KMS-11 (cell line): ENCODE measurements around the gene ZFYVE19.

Source experiments
- H2AFZ ChIP-seq: fragments of 200-600 bp; sonication (generic); 2 replicates; pipeline ENCODE4 v1.6.1; 2016; ENCODE audit warnings: antibody characterized with exemption, mixed run types, low read depth
- H3K27ac ChIP-seq: fragments of 200-600 bp; sonication (generic); 2 replicates; pipeline ENCODE4 v1.6.1; 2016; ENCODE audit warnings: mild to moderate bottlenecking, mixed run types
- H3K27me3 ChIP-seq: fragments of 200-600 bp; sonication (generic); 2 replicates; pipeline ENCODE4 v1.6.1; 2017; ENCODE audit warnings: mild to moderate bottlenecking, low read depth, mixed run types, moderate library complexity; ENCODE audit not compliant: insufficient read depth
- H3K36me3 ChIP-seq: fragments of 200-600 bp; sonication (generic); 2 replicates; pipeline ENCODE4 v1.6.1; 2017; ENCODE audit warnings: mild to moderate bottlenecking, mixed run types; ENCODE audit not compliant: insufficient read depth
- H3K4me1 ChIP-seq: fragments of 200-600 bp; sonication (generic); 2 replicates; pipeline ENCODE4 v1.6.1; 2016; ENCODE audit warnings: mild to moderate bottlenecking, low read depth, mixed run types; ENCODE audit not compliant: poor library complexity, severe bottlenecking
- H3K4me2 ChIP-seq: fragments of 200-600 bp; sonication (generic); 2 replicates; pipeline ENCODE4 v1.7.0; 2016; ENCODE audit warnings: mild to moderate bottlenecking, mixed run types
- H3K4me3 ChIP-seq: fragments of 200-600 bp; sonication (generic); IDR thresholded peaks from 2 replicates; pipeline ENCODE4 v1.6.1; 2017; ENCODE audit warnings: low read depth, low read length, mixed read lengths; ENCODE audit not compliant: insufficient read depth
- H3K79me2 ChIP-seq: fragments of 200-600 bp; sonication (generic); 2 replicates; pipeline ENCODE4 v1.6.1; 2016; ENCODE audit warnings: low read depth, mixed run types; ENCODE audit not compliant: insufficient read depth
- H3K9ac ChIP-seq: fragments of 200-600 bp; sonication (generic); 2 replicates; pipeline ENCODE4 v1.6.1; 2016; ENCODE audit warnings: mild to moderate bottlenecking, mixed run types
- H4K20me1 ChIP-seq: fragments of 200-600 bp; sonication (generic); 2 replicates; pipeline ENCODE4 v1.6.1; 2016; ENCODE audit warnings: mild to moderate bottlenecking, mixed run types; ENCODE audit not compliant: insufficient read depth
- CTCF ChIP-seq: fragments of 200-600 bp; sonication (generic); conservative IDR thresholded peaks from 2 replicates; pipeline ENCODE4 v1.6.1; 2017; ENCODE audit warnings: low read depth, mild to moderate bottlenecking, antibody characterized with exemption, low read length, moderate library complexity, mixed read lengths

Gene ZFYVE19

GRCh38 chr15:40845511-40846284 lies 38.8 kb downstream of the ZFYVE19 start:
- Histone ChIP-seq H2AFZ (no peak overlapping the region), H3K9ac (no peak overlapping the region), H3K36me3 (no peaks in the 10 kb centered on the region), H3K27me3 (peaks cover 4% of the 10 kb centered on the region), H3K4me3 (no peak overlapping the region), H4K20me1 (no peaks in the 10 kb centered on the region), H3K27ac (no peak overlapping the region), H3K4me2 (no peak overlapping the region), H3K4me1 (peaks cover 12% of the 10 kb centered on the region), H3K79me2 (no peaks in the 10 kb centered on the region)
- TF ChIP-seq CTCF: no peak

GRCh38 chr15:40846841-40847222 lies 39.9 kb downstream of the ZFYVE19 start:
- no peak overlapping the region for H2AFZ ChIP-seq

GRCh38 chr15:40847223-40847961 lies 40.5 kb downstream of the ZFYVE19 start:
- Histone ChIP-seq H3K27me3 (peaks cover 4% of the 10 kb centered on the region), H3K4me3 (no peak overlapping the region), H3K36me3 (no peaks in the 10 kb centered on the region), H4K20me1 (no peaks in the 10 kb centered on the region), H3K27ac (no peak overlapping the region), H3K79me2 (no peaks in the 10 kb centered on the region), H3K4me1 (peaks cover 12% of the 10 kb centered on the region), H3K9ac (no peak overlapping the region), H3K4me2 (peak overlapping the region; percentile 18; the same call in 1 of the 2 replicates), H2AFZ (no peak overlapping the region)
- TF ChIP-seq CTCF: no peak

More at GRCh38 chr15:40846841-40847222, 39.9 kb downstream of the ZFYVE19 start:
- TF ChIP-seq CTCF: no peak
- H3K4me1 ChIP-seq: peaks cover 12% of the 10 kb centered on the region
- peak overlapping the region; percentile 18; the same call in 1 of the 2 replicates for H3K4me2 ChIP-seq
- H3K4me3 ChIP-seq: no peak overlapping the region
- no peaks in the 10 kb centered on the region for H4K20me1 ChIP-seq
- H3K27me3 ChIP-seq: peaks cover 4% of the 10 kb centered on the region
- H3K79me2 ChIP-seq: no peaks in the 10 kb centered on the region
- no peak overlapping the region for H3K9ac ChIP-seq
- H3K36me3 ChIP-seq: no peaks in the 10 kb centered on the region
- no peak overlapping the region for H3K27ac ChIP-seq

GRCh38 chr15:40850576-40851112 lies 43.8 kb downstream of the ZFYVE19 start:
- Histone ChIP-seq H3K27me3 (no peaks in the 10 kb centered on the region), H3K4me3 (no peak overlapping the region), H3K79me2 (no peaks in the 10 kb centered on the region), H4K20me1 (no peaks in the 10 kb centered on the region), H3K4me1 (peaks cover 12% of the 10 kb centered on the region), H2AFZ (no peak overlapping the region), H3K4me2 (no peak overlapping the region), H3K27ac (no peak overlapping the region), H3K36me3 (no peaks in the 10 kb centered on the region), H3K9ac (no peak overlapping the region)
- TF ChIP-seq CTCF: no peak
